ENCODE measurements around the gene ARRB1. TPM values are rescaled to one million over a fixed set of nuclear protein-coding genes. Genes with fewer than 3 reads are reported as not detected.
A peak's percentile ranks its signal among the peaks of the same experiment; 100 is the strongest.
"Not testable (repeated sequence)": the region's sequence is repeated elsewhere in the genome, so short reads cannot be mapped to it uniquely, and the experiment has no call there.

Gene ARRB1
- total RNA-seq, 1 experiment from 2014 or later, result 17.2 TPM

- H3K27me3 ChIP-seq, result no peaks in the 10 kb centered on the region
- DNase-seq, result no peak
- no peak overlapping the region for H3K4me3 ChIP-seq
- H3K9me3 ChIP-seq, result no peaks in the 10 kb centered on the region
- no peaks in the 10 kb centered on the region for H3K36me3 ChIP-seq
Observed at GRCh38 chr11:75376175-75376574, 24.7 kb upstream of the ARRB1 start.

- H3K27me3 ChIP-seq, result no peaks in the 10 kb centered on the region
- DNase-seq, result no peak
- H3K36me3 ChIP-seq, result no peaks in the 10 kb centered on the region
- H3K4me3 ChIP-seq, result no peak overlapping the region
- H3K9me3 ChIP-seq, result no peaks in the 10 kb centered on the region
Observed at GRCh38 chr11:75375626-75376025, 24.2 kb upstream of the ARRB1 start.

- DNase-seq, result no peak
- no peaks in the 10 kb centered on the region for H3K27me3 ChIP-seq
- H3K4me3 ChIP-seq, result no peak overlapping the region
- no peaks in the 10 kb centered on the region for H3K9me3 ChIP-seq
- no peaks in the 10 kb centered on the region for H3K36me3 ChIP-seq
Observed at GRCh38 chr11:75374646-75375045, 23.2 kb upstream of the ARRB1 start.

- H3K4me3 ChIP-seq, result no peak overlapping the region
- DNase-seq, result no peak
- H3K36me3 ChIP-seq, result no peaks in the 10 kb centered on the region
- no peaks in the 10 kb centered on the region for H3K27me3 ChIP-seq
- no peaks in the 10 kb centered on the region for H3K9me3 ChIP-seq
Observed at GRCh38 chr11:75373201-75373600, 21.7 kb upstream of the ARRB1 start.

GRCh38 chr11:75371949-75372876 lies 20.8 kb upstream of the ARRB1 start:
- peak; percentile 32 for DNase-seq
- no peaks in the 10 kb centered on the region for H3K36me3 ChIP-seq
- no peaks in the 10 kb centered on the region for H3K27me3 ChIP-seq
- no peaks in the 10 kb centered on the region for H3K9me3 ChIP-seq
- no peak overlapping the region for H3K4me3 ChIP-seq

GRCh38 chr11:75369560-75370255 lies 18.2 kb upstream of the ARRB1 start:
- H3K4me3 ChIP-seq, result no peak overlapping the region
- no peaks in the 10 kb centered on the region for H3K27me3 ChIP-seq
- H3K9me3 ChIP-seq, result no peaks in the 10 kb centered on the region
- DNase-seq, result no peak
- no peaks in the 10 kb centered on the region for H3K36me3 ChIP-seq

GRCh38 chr11:75366826-75367225 lies 15.4 kb upstream of the ARRB1 start:
- not testable (repeated sequence) for H3K4me3 ChIP-seq, H3K27me3 ChIP-seq, H3K9me3 ChIP-seq, DNase-seq, H3K36me3 ChIP-seq

- H3K27me3 ChIP-seq, result no peaks in the 10 kb centered on the region
- no peak overlapping the region for H3K4me3 ChIP-seq
- H3K9me3 ChIP-seq, result no peaks in the 10 kb centered on the region
- DNase-seq, result no peak
- no peaks in the 10 kb centered on the region for H3K36me3 ChIP-seq
Observed at GRCh38 chr11:75365711-75366181, 14.3 kb upstream of the ARRB1 start.

- DNase-seq, H3K36me3 ChIP-seq, H3K27me3 ChIP-seq: not testable (repeated sequence)
Observed at GRCh38 chr11:75362285-75362684, 10.8 kb upstream of the ARRB1 start.

GRCh38 chr11:75356613-75357012 lies 5.2 kb upstream of the ARRB1 start:
- Histone ChIP-seq H3K9me3 (no peaks in the 10 kb centered on the region), H3K27me3 (no peaks in the 10 kb centered on the region), H3K36me3 (no peaks in the 10 kb centered on the region), H3K4me3 (no peak overlapping the region)
- no peak for DNase-seq

More at GRCh38 chr11:75362285-75362684, 10.8 kb upstream of the ARRB1 start:
- H3K9me3 ChIP-seq, H3K4me3 ChIP-seq: not testable (repeated sequence)

- H3K4me3 ChIP-seq, result no peak overlapping the region
- no peaks in the 10 kb centered on the region for H3K9me3 ChIP-seq
- H3K27me3 ChIP-seq, result no peaks in the 10 kb centered on the region
- peak; percentile 43 for DNase-seq
- H3K36me3 ChIP-seq, result no peaks in the 10 kb centered on the region
Observed at GRCh38 chr11:75355051-75355450, 3.6 kb upstream of the ARRB1 start.

- Histone ChIP-seq H3K4me3 (peak overlapping the region; percentile 55; the same call in 1 of the 2 replicates), H3K36me3 (no peaks in the 10 kb centered on the region), H3K9me3 (no peaks in the 10 kb centered on the region), H3K27me3 (no peaks in the 10 kb centered on the region)
- no peak for DNase-seq
Observed at GRCh38 chr11:75352588-75353206, 1.2 kb upstream of the ARRB1 start.

GRCh38 chr11:75351791-75352587 lies 528 bp upstream of the ARRB1 start:
- Histone ChIP-seq H3K27me3 (no peaks in the 10 kb centered on the region), H3K9me3 (no peaks in the 10 kb centered on the region), H3K4me3 (peak overlapping the region; percentile 55), H3K36me3 (no peaks in the 10 kb centered on the region)
- peak; percentile 61 for DNase-seq

GRCh38 chr11:75350743-75351540 lies 519 bp downstream of the ARRB1 start:
- H3K27me3 ChIP-seq, result no peaks in the 10 kb centered on the region
- no peaks in the 10 kb centered on the region for H3K9me3 ChIP-seq
- no peaks in the 10 kb centered on the region for H3K36me3 ChIP-seq
- H3K4me3 ChIP-seq, result peak overlapping the region; percentile 55
- DNase-seq, result no peak

GRCh38 chr11:75350122-75350742 lies 1.2 kb downstream of the ARRB1 start:
- DNase-seq, result no peak
- no peak overlapping the region for H3K4me3 ChIP-seq
- no peaks in the 10 kb centered on the region for H3K27me3 ChIP-seq
- no peaks in the 10 kb centered on the region for H3K36me3 ChIP-seq
- H3K9me3 ChIP-seq, result no peaks in the 10 kb centered on the region

All from MG63 (cell line).